ENCODE measurements around the gene RAB37. TPM values are rescaled to one million over a fixed set of nuclear protein-coding genes. Genes with fewer than 3 reads are reported as not detected.

Gene RAB37
- total RNA-seq, 4 donors from 2014 or later, result under 0.01 to 5.0 (median 1.7) TPM

GRCh38 chr17:74695629-74696028 is 41.4 kb upstream of the RAB37 start:
- H3K4me1 ChIP-seq, result no peaks in the 10 kb centered on the region
- H3K4me3 ChIP-seq, result no peak overlapping the region
- DNase-seq, result no peak
- H3K27ac ChIP-seq, result no peak overlapping the region
- H3K27me3 ChIP-seq, result no peaks in the 10 kb centered on the region
- intact Hi-C loops (cut with DNase I; ENCODE audit: low total_unique reads), result no loop called here
- TF ChIP-seq CTCF (IDR thresholded peaks at IDR 0.05) (no peak), POLR2A (IDR thresholded peaks at IDR 0.05) (no peak)
- H3K9me3 ChIP-seq, result no peaks in the 10 kb centered on the region
- H3K36me3 ChIP-seq, result no peaks in the 10 kb centered on the region

GRCh38 chr17:74697515-74697914 is 39.5 kb upstream of the RAB37 start:
- intact Hi-C loops (cut with DNase I; ENCODE audit: low total_unique reads), result no loop called here

GRCh38 chr17:74698069-74698468 is 39.0 kb upstream of the RAB37 start:
- intact Hi-C loops (cut with DNase I; ENCODE audit: low total_unique reads), result no loop called here
- Histone ChIP-seq H3K27me3 (no peaks in the 10 kb centered on the region), H3K4me3 (no peak overlapping the region), H3K36me3 (no peaks in the 10 kb centered on the region), H3K9me3 (no peaks in the 10 kb centered on the region), H3K27ac (no peak overlapping the region), H3K4me1 (no peaks in the 10 kb centered on the region)
- TF ChIP-seq CTCF (IDR thresholded peaks at IDR 0.05) (no peak), POLR2A (IDR thresholded peaks at IDR 0.05) (no peak)
- DNase-seq, result no peak

More at GRCh38 chr17:74697515-74697914, 39.5 kb upstream of the RAB37 start:
- Histone ChIP-seq H3K27me3 (no peaks in the 10 kb centered on the region), H3K36me3 (no peaks in the 10 kb centered on the region), H3K27ac (no peak overlapping the region), H3K4me1 (no peaks in the 10 kb centered on the region), H3K9me3 (no peaks in the 10 kb centered on the region), H3K4me3 (no peak overlapping the region)
- TF ChIP-seq POLR2A (IDR thresholded peaks at IDR 0.05) (no peak), CTCF (IDR thresholded peaks at IDR 0.05) (no peak)
- no peak for DNase-seq

GRCh38 chr17:74699236-74699635 is 37.8 kb upstream of the RAB37 start:
- no peak overlapping the region for H3K27ac ChIP-seq
- no peak overlapping the region for H3K4me3 ChIP-seq
- TF ChIP-seq POLR2A (IDR thresholded peaks at IDR 0.05), result no peak
- no peak for TF ChIP-seq CTCF (IDR thresholded peaks at IDR 0.05)
- no peaks in the 10 kb centered on the region for H3K36me3 ChIP-seq
- H3K9me3 ChIP-seq, result no peaks in the 10 kb centered on the region
- intact Hi-C loops (cut with DNase I; ENCODE audit: low total_unique reads), result no loop called here
- no peaks in the 10 kb centered on the region for H3K4me1 ChIP-seq
- no peaks in the 10 kb centered on the region for H3K27me3 ChIP-seq
- no peak for DNase-seq

- intact Hi-C loops (cut with DNase I; ENCODE audit: low total_unique reads), result no loop called here
- Histone ChIP-seq H3K27ac (no peak overlapping the region), H3K4me3 (no peak overlapping the region), H3K4me1 (no peaks in the 10 kb centered on the region), H3K9me3 (no peaks in the 10 kb centered on the region), H3K36me3 (no peaks in the 10 kb centered on the region), H3K27me3 (no peaks in the 10 kb centered on the region)
- DNase-seq, result no peak
- TF ChIP-seq POLR2A (IDR thresholded peaks at IDR 0.05), result no peak
- TF ChIP-seq CTCF (IDR thresholded peaks at IDR 0.05), result no peak
These were observed 34.8 kb upstream of the RAB37 start for GRCh38 chr17:74702116-74702871.
